HL-60 (cell line): ENCODE measurements around the gene CCNT1.

Source experiments
- DNase-seq, 2 experiments: peaks; one replicate each; pipeline ENCODE4 v3.0.0-alpha.2; 2010 to 2020; ENCODE audit warnings: low read depth in 1 of 2, low spot score in 1 of 2
- H3K27ac ChIP-seq: fragments of 250-450 bp; sonication (Bioruptor Pico); replicated peaks from 2 replicates; pipeline ENCODE4 v1.5.1; 2020; ENCODE audit warnings: mild to moderate bottlenecking, moderate library complexity
- H3K27me3 ChIP-seq: fragments of 250-450 bp; sonication (Bioruptor Pico); 2 replicates; pipeline ENCODE4 v1.5.1; 2021; ENCODE audit warnings: mild to moderate bottlenecking, moderate library complexity; ENCODE audit not compliant: insufficient read depth, poor library complexity, severe bottlenecking
- H3K4me3 ChIP-seq: replicated peaks from 2 replicates; pipeline ENCODE4 v1.5.1; 2011; ENCODE audit warnings: mild to moderate bottlenecking, control low read depth, low read length; ENCODE audit not compliant: insufficient read depth
- CTCF ChIP-seq: IDR thresholded peaks from one replicate; pipeline ENCODE4 v1.5.1; 2011; ENCODE audit warnings: low read length, control low read depth, inconsistent platforms; ENCODE audit not compliant: insufficient read depth
- GABPA ChIP-seq: IDR thresholded peaks from 2 replicates; pipeline ENCODE4 v1.6.1; 2012; ENCODE audit warnings: low read depth
- POLR2AphosphoS5 ChIP-seq: IDR thresholded peaks from 2 replicates; pipeline ENCODE4 v1.6.1; 2012; ENCODE audit warnings: low read depth
- REST ChIP-seq: IDR thresholded peaks from 2 replicates; pipeline ENCODE4 v1.6.1; 2012; ENCODE audit warnings: low read depth; ENCODE audit not compliant: insufficient replicate concordance
- SPI1 ChIP-seq: IDR thresholded peaks from 2 replicates; pipeline ENCODE4 v1.6.1; 2012; ENCODE audit warnings: low read depth, mild to moderate bottlenecking, borderline replicate concordance
- long read RNA-seq: library from polyadenylated mRNA; unstranded; transcript quantifications from one replicate; pipeline ENCODE4 v2.0.0, GENCODE V29; 2020

CCNT1 gene
- long read RNA-seq, full-length matches to known transcripts: 23 of 41 reads
- long read RNA-seq, partial matches to known transcripts: 0 of 41 reads
- long read RNA-seq, other reads (novel, unspliced or antisense): 18 of 41 reads

- no peaks in the 10 kb centered on the region for H3K27me3 ChIP-seq
- peak within 1 kb of the TSS; percentile 96 for H3K27ac ChIP-seq
- H3K4me3 ChIP-seq: peak within 1 kb of the TSS; percentile 72
- DNase-seq: peak; percentile 100
- TF ChIP-seq GABPA (peak; percentile 96), POLR2AphosphoS5 (peak; percentile 83), CTCF (no peak), SPI1 (peak; percentile 47; the same call in 1 of the 2 replicates), REST (peak; percentile 41)
Measured at GRCh38 chr12:48716493-48717251, at the start of gene CCNT1. CCNT1 (minus strand) TSS chr12:48716707; CDS start chr12:48716675, 32 bp downstream.

- Histone ChIP-seq H3K4me3 (no peak overlapping the region), H3K27ac (no peak overlapping the region), H3K27me3 (no peaks in the 10 kb centered on the region)
- DNase-seq: peak; percentile 35 to 66
- TF ChIP-seq CTCF: no peak
- TF ChIP-seq POLR2AphosphoS5: no peak
- TF ChIP-seq GABPA: no peak
- TF ChIP-seq SPI1: no peak
Measured at GRCh38 chr12:48765753-48766162, 49.3 kb upstream of the CCNT1 start.

- Histone ChIP-seq H3K27me3 (no peaks in the 10 kb centered on the region), H3K27ac (no peak overlapping the region), H3K4me3 (no peak overlapping the region)
- DNase-seq: no peak
- no peak for TF ChIP-seq GABPA
- TF ChIP-seq CTCF: no peak
- TF ChIP-seq SPI1: no peak
- no peak for TF ChIP-seq POLR2AphosphoS5
- TF ChIP-seq REST: no peak
Measured at GRCh38 chr12:48764521-48764920, 48.0 kb upstream of the CCNT1 start.
